Astrocyte of the spinal cord (primary cell): ENCODE data around the gene FAM47B.

Experiments
- DNase-seq: peaks from one replicate; pipeline ENCODE4 v3.0.0; 2011; ENCODE audit warnings: low read depth, low spot score
- H3K4me3 ChIP-seq: 2 replicates; pipeline ENCODE4 v1.5.1; 2011; ENCODE audit warnings: low read depth, mild to moderate bottlenecking, low read length, moderate library complexity
- CTCF ChIP-seq: IDR thresholded peaks from 2 replicates; pipeline ENCODE4 v1.5.1; 2012; ENCODE audit warnings: low read depth, mild to moderate bottlenecking, low read length, inconsistent platforms
- in situ Hi-C: cut with HindIII; loops from 2 replicates; pipeline ENCODE4 v1.10.0; 2017; ENCODE audit warnings: low sequenced_read_pairs

The FAM47B gene

GRCh38 chrX:34915463-34916225, 27.0 kb upstream of the FAM47B start:
- no peak overlapping the region for H3K4me3 ChIP-seq

GRCh38 chrX:34917146-34917545, 25.4 kb upstream of the FAM47B start:
- in situ Hi-C loops: no loop called here
- no peak for DNase-seq
- H3K4me3 ChIP-seq: no peak overlapping the region
- TF ChIP-seq CTCF: no peak

More at GRCh38 chrX:34915463-34916225, 27.0 kb upstream of the FAM47B start:
- no peak for DNase-seq
- no peak for TF ChIP-seq CTCF
- in situ Hi-C loops: no loop called here

GRCh38 chrX:34918091-34918736, 24.4 kb upstream of the FAM47B start:
- peak; percentile 54 for DNase-seq
- in situ Hi-C loops: no loop called here

GRCh38 chrX:34918856-34919255, 23.7 kb upstream of the FAM47B start:
- no peak overlapping the region for H3K4me3 ChIP-seq
- DNase-seq: peak; percentile 67
- TF ChIP-seq CTCF: peak; percentile 51
- in situ Hi-C loops: no loop called here

More at GRCh38 chrX:34918091-34918736, 24.4 kb upstream of the FAM47B start:
- no peak overlapping the region for H3K4me3 ChIP-seq
- no peak for TF ChIP-seq CTCF

- DNase-seq: no peak
- in situ Hi-C loops: no loop called here
- no peak overlapping the region for H3K4me3 ChIP-seq
- no peak for TF ChIP-seq CTCF
These were observed 14.7 kb upstream of the FAM47B start for GRCh38 chrX:34927866-34928265.

- in situ Hi-C loops: no loop called here
- TF ChIP-seq CTCF: no peak
- no peak overlapping the region for H3K4me3 ChIP-seq
- no peak for DNase-seq
These were observed 639 bp downstream of the FAM47B start for GRCh38 chrX:34943235-34943634.
